Measurements from ENCODE around the gene NUP85.

Gene NUP85

GRCh38 chr17:75237100-75238014 is 31.9 kb downstream of the NUP85 start:
- no peak overlapping the region for H3K4me3 ChIP-seq (ENCODE audit: control insufficient read depth, low read depth, low read length)
- no peak for TF ChIP-seq CTCF (conservative IDR thresholded peaks at IDR 0.05; ENCODE audit: control insufficient read depth, insufficient read depth, low read depth, low read length)
- peak; percentile 11 for DNase-seq (ENCODE audit: low read depth)

GRCh38 chr17:75238020-75238580 is 32.6 kb downstream of the NUP85 start:
- DNase-seq (ENCODE audit: low read depth), result no peak
- no peak overlapping the region for H3K4me3 ChIP-seq (ENCODE audit: control insufficient read depth, low read depth, low read length)
- no peak for TF ChIP-seq CTCF (conservative IDR thresholded peaks at IDR 0.05; ENCODE audit: control insufficient read depth, insufficient read depth, low read depth, low read length)

- no peak overlapping the region for H3K4me3 ChIP-seq (ENCODE audit: control insufficient read depth, low read depth, low read length)
- DNase-seq (ENCODE audit: low read depth), result peak; percentile 74
- peak; percentile 88 for TF ChIP-seq CTCF (conservative IDR thresholded peaks at IDR 0.05; ENCODE audit: control insufficient read depth, insufficient read depth, low read depth, low read length)
These were observed 33.3 kb downstream of the NUP85 start for GRCh38 chr17:75238684-75239191.

- no peak for DNase-seq (ENCODE audit: low read depth)
- no peak for TF ChIP-seq CTCF (conservative IDR thresholded peaks at IDR 0.05; ENCODE audit: control insufficient read depth, insufficient read depth, low read depth, low read length)
These were observed 33.7 kb downstream of the NUP85 start for GRCh38 chr17:75239214-75239613.

GRCh38 chr17:75239778-75240393 is 34.4 kb downstream of the NUP85 start:
- TF ChIP-seq CTCF (conservative IDR thresholded peaks at IDR 0.05; ENCODE audit: control insufficient read depth, insufficient read depth, low read depth, low read length), result no peak
- DNase-seq (ENCODE audit: low read depth), result no peak
- H3K4me3 ChIP-seq (ENCODE audit: control insufficient read depth, low read depth, low read length), result no peak overlapping the region

More at GRCh38 chr17:75239214-75239613, 33.7 kb downstream of the NUP85 start:
- H3K4me3 ChIP-seq (ENCODE audit: control insufficient read depth, low read depth, low read length), result no peak overlapping the region

- peak; percentile 38 for DNase-seq (ENCODE audit: low read depth)
- peak; percentile 66 for TF ChIP-seq CTCF (conservative IDR thresholded peaks at IDR 0.05; ENCODE audit: control insufficient read depth, insufficient read depth, low read depth, low read length)
- H3K4me3 ChIP-seq (ENCODE audit: control insufficient read depth, low read depth, low read length), result no peak overlapping the region
These were observed 35.1 kb downstream of the NUP85 start for GRCh38 chr17:75240394-75241142.

Data from fibroblast of mammary gland (primary cell).